ENCODE data around the gene ATP11A.

ATP11A gene

DNA sequence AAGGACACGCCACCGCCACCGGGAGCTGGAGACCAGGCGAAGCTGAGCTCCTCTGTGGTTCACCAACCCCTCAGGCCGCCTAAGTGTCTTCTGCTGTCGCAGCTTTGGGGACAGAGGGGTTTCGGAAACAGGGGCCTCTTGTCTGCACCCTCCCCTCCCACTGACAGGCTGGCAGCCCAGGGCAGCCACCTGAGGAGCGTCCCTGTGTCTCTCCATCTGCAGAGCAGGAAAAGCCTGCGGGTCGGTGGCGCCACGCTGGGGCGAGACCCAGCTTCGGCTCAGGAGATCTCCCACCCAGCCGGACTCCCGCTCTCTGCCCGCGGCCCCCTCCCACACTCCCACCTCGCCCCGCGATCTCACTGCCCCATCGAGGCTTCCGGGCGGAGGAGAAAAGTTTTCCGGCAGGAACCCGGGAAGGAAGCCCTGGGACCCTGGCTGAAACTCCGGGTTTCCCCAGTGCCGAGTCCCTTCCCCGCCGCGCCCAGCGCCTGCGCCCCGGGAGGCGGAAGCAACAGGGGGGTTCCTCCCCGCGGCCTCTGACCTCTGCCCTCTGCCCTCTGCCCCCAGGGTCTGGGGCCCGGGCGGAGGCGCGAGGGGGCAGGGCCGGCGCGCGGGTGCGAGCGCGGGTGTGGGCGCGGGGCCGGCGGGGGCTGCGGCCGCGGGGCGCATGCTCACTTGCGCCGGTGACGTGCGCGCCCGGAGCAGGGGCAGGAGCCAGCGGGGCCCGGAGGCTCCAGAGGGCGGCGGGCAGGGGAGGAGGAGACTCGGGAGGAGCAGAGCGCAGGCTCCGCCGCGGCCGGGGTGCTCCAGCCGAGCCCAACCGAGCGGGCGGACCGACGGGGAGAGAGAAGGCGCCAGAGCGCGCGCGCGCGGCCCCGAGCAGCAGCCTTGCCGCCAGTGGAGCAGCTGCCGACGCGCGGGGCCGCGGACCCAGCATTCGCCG, at the start of gene ATP11A:
TSS of gene ATP11A (plus strand) at position 736 of the 943 bp plus-strand sequence. CDS start 379 bp downstream, outside the sequence.
- peaks cover 20% of the 10 kb centered on the region; the same call in 1 of the 2 replicates for H3K4me1 ChIP-seq (ENCODE audit: insufficient read depth, low read length)
- peak within 1 kb of the TSS; percentile 76 for H3K9ac ChIP-seq (ENCODE audit: low read depth, low read length)
- H3K9me3 ChIP-seq (ENCODE audit: control insufficient read depth, insufficient read depth, low read length) = no peaks in the 10 kb centered on the region
- no peaks in the 10 kb centered on the region for H3K36me3 ChIP-seq (ENCODE audit: insufficient read depth, low read length)

DNA sequence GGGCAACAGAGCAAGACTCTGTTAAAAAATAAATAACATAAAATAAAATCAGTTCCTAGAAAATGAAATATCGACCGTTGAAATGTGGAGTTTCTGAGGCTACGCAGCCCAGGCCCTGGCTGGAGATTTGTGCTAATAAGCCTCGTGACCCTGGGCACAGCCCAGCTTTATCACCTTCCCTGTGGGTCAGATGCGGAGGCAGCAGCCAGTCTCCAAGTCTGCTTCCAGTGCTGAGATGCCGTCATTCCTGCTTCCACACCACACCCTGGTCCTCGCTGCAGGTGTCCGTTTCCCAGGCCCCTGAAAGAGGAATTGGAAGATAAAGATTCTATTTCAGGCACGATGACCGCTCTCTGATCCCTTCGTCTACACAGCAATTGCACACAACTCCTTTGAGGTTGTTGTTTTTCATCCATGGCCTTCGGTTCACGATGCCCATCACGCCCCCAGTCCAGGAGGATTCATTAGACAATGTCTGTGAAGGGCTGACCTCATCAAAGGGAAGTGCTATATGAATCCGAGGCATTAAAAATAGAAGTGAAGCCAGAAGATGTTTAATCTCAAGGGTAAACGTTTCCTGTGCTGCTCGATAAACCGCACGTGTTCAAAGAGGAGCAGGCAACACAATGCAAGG, 48.3 kb upstream of the ATP11A start:
- H3K4me1 ChIP-seq (ENCODE audit: insufficient read depth, low read length) = peaks cover 6% of the 10 kb centered on the region; the same call in 1 of the 2 replicates

GRCh38 chr13:112642090-112642460, 47.8 kb upstream of the ATP11A start:
- H3K9ac ChIP-seq (ENCODE audit: low read depth, low read length) = no peak overlapping the region
- no peaks in the 10 kb centered on the region for H3K9me3 ChIP-seq (ENCODE audit: control insufficient read depth, insufficient read depth, low read length)
- H3K4me1 ChIP-seq (ENCODE audit: insufficient read depth, low read length) = peaks cover 1% of the 10 kb centered on the region; the same call in 1 of the 2 replicates
- no peaks in the 10 kb centered on the region for H3K36me3 ChIP-seq (ENCODE audit: insufficient read depth, low read length)

More for the DNA sequence above, 48.3 kb upstream of the ATP11A start:
- H3K36me3 ChIP-seq (ENCODE audit: insufficient read depth, low read length) = no peaks in the 10 kb centered on the region
- H3K9me3 ChIP-seq (ENCODE audit: control insufficient read depth, insufficient read depth, low read length) = no peaks in the 10 kb centered on the region
- H3K9ac ChIP-seq (ENCODE audit: low read depth, low read length) = no peak overlapping the region

DNA sequence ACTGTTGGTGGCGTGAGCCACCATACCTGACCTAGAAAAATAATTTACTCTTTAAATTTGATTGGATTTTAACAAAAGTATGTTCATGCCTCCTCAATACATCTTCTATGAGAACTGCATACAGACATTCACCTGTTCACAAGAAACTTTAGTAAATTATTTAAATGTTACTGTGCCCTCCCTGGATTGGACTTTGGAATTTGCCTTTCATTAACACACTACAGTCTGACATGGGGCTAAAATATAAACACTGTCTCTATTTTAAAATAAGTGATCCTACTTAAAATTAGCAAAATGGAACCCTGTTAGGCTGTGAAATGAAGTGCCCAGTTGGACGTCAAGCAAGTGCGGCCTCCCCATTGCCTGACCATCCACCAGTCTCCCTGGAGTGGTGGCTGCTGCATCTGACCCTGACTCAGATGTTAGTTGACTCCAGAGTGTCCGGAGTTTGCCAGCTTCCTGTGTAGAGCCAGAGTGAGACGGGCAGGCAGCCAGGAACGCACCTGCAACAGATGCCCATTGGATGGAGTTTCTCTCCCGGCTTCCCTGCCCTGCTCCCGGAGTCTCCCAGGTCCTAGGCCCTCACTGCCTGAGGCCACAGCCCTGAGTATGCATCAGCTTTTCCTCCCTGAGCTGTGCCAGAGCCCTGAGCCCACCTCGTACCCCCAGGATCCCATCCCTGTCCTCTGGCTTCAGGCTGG, 45.9 kb upstream of the ATP11A start:
- Histone ChIP-seq H3K4me1 (ENCODE audit: insufficient read depth, low read length) (no peaks in the 10 kb centered on the region), H3K36me3 (ENCODE audit: insufficient read depth, low read length) (no peaks in the 10 kb centered on the region), H3K9me3 (ENCODE audit: control insufficient read depth, insufficient read depth, low read length) (no peaks in the 10 kb centered on the region), H3K9ac (ENCODE audit: low read depth, low read length) (no peak overlapping the region)

DNA sequence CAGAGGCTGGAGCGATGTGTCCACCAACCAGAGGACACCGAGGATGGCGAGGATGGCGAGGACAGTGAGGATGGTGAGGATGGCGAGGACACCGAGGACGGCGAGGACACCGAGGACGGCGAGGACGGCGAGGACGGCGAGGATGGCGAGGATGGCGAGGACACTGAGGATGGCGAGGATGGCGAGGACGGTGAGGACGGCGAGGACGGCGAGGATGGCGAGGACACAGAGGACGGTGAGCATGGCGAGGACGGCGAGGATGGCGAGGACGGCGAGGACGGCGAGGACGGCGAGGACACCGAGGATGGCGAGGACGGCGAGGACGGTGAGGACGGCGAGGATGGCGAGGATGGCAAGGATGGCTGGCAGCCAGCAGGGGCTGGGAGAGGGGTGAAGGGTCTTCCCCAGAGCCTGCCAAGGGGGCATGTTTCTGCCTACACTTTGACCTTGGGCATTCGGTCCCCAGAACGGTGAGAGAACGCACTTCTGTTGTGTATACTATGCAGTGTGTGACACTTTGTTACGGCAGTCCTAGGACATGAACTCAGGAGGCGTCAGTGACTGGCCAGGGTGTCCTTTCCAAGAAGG, 44.4 kb upstream of the ATP11A start:
- H3K9me3 ChIP-seq (ENCODE audit: control insufficient read depth, insufficient read depth, low read length) = no peaks in the 10 kb centered on the region
- no peaks in the 10 kb centered on the region for H3K36me3 ChIP-seq (ENCODE audit: insufficient read depth, low read length)
- H3K9ac ChIP-seq (ENCODE audit: low read depth, low read length) = no peak overlapping the region
- H3K4me1 ChIP-seq (ENCODE audit: insufficient read depth, low read length) = no peaks in the 10 kb centered on the region

DNA sequence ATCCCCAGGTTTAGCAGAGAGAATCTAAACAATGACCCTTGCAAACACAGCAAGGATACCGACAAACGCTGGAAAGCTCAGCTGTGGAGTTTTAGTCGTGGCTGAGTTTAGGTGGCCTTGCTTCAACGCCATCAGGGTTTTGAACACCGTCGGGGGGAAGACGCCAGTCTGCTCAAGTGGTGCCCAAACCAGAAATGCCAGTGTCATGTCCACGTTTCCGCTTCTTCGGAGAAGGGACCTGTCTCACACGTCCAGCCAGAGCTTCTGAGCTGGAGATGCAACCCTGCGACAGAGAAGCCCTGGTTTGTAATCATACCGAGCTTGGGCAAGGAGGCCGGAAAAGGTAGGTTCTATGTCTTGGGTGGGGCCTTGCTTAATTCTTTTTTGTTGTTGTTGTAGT, 42.6 kb upstream of the ATP11A start:
- Histone ChIP-seq H3K9me3 (ENCODE audit: control insufficient read depth, insufficient read depth, low read length) (no peaks in the 10 kb centered on the region), H3K4me1 (ENCODE audit: insufficient read depth, low read length) (no peaks in the 10 kb centered on the region), H3K9ac (ENCODE audit: low read depth, low read length) (no peak overlapping the region), H3K36me3 (ENCODE audit: insufficient read depth, low read length) (no peaks in the 10 kb centered on the region)

- Histone ChIP-seq H3K4me1 (ENCODE audit: insufficient read depth, low read length) (no peaks in the 10 kb centered on the region; the same call in 1 of the 2 replicates), H3K9me3 (ENCODE audit: control insufficient read depth, insufficient read depth, low read length) (no peaks in the 10 kb centered on the region), H3K36me3 (ENCODE audit: insufficient read depth, low read length) (no peaks in the 10 kb centered on the region), H3K9ac (ENCODE audit: low read depth, low read length) (no peak overlapping the region)
Measured at GRCh38 chr13:112648101-112648500, 41.7 kb upstream of the ATP11A start.

DNA sequence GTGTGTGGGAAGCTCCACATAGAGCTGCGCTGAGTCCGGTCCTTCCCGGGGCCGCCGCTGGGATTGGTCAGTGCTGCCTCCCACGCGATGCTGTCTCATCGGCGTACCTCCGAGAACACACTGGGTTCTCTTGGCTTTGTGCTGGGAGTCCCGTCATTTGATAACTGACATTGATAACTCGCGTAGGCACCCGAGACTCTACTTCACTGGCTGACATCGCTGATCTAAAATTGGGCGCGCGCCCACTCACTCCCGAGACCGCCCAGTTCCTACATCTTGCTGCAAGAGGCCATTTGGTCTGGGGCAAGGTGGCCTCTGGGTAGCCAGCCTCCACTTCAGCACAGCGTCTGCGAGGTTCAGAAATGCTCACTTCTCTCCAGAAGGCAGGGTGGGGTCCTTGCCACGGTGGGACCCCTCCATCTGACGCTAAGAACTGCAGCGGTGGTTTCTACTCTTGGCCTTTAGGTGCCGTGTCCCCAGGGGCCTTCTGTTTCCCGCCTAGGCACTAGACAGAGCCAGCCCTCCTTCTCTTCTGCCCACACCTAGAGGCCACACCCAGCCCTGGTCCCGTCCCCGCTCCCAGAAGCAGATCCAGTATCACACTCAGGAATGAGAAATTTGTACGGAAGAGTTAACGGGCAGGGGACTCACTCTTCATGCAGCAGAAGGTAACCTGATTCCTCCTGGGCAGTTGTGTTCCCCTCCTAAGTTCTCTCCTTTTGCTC, 40.7 kb upstream of the ATP11A start:
- no peaks in the 10 kb centered on the region for H3K36me3 ChIP-seq (ENCODE audit: insufficient read depth, low read length)
- H3K9ac ChIP-seq (ENCODE audit: low read depth, low read length) = no peak overlapping the region

DNA sequence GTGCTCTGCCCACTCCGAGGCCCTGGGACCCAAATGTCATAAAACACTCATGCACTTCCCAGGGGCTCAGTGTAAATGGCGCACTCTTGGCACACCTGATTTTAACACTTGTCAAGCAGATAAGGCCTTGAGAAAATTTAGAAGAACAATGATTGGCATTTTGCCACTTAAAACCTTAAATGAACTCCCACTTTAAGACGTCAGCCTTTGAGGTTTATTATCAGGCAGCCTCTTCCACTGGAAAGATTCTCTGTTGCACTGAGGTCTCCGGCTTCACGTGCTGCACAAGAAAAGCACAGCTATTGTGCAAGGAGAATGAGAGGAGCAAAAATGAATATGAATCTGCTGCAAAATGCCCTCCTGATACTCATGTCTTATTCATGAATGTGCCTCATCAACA, 38.5 kb upstream of the ATP11A start:
- no peaks in the 10 kb centered on the region for H3K36me3 ChIP-seq (ENCODE audit: insufficient read depth, low read length)

More for the DNA sequence above, 40.7 kb upstream of the ATP11A start:
- H3K9me3 ChIP-seq (ENCODE audit: control insufficient read depth, insufficient read depth, low read length) = no peaks in the 10 kb centered on the region
- H3K4me1 ChIP-seq (ENCODE audit: insufficient read depth, low read length) = no peaks in the 10 kb centered on the region; the same call in 1 of the 2 replicates

GRCh38 chr13:112651750-112652511, 37.9 kb upstream of the ATP11A start:
- no peaks in the 10 kb centered on the region for H3K9me3 ChIP-seq (ENCODE audit: control insufficient read depth, insufficient read depth, low read length)
- H3K36me3 ChIP-seq (ENCODE audit: insufficient read depth, low read length) = no peaks in the 10 kb centered on the region
- no peaks in the 10 kb centered on the region; the same call in 1 of the 2 replicates for H3K4me1 ChIP-seq (ENCODE audit: insufficient read depth, low read length)
- no peak overlapping the region for H3K9ac ChIP-seq (ENCODE audit: low read depth, low read length)

More for the DNA sequence above, 38.5 kb upstream of the ATP11A start:
- Histone ChIP-seq H3K9me3 (ENCODE audit: control insufficient read depth, insufficient read depth, low read length) (no peaks in the 10 kb centered on the region), H3K4me1 (ENCODE audit: insufficient read depth, low read length) (no peaks in the 10 kb centered on the region; the same call in 1 of the 2 replicates), H3K9ac (ENCODE audit: low read depth, low read length) (no peak overlapping the region)

DNA sequence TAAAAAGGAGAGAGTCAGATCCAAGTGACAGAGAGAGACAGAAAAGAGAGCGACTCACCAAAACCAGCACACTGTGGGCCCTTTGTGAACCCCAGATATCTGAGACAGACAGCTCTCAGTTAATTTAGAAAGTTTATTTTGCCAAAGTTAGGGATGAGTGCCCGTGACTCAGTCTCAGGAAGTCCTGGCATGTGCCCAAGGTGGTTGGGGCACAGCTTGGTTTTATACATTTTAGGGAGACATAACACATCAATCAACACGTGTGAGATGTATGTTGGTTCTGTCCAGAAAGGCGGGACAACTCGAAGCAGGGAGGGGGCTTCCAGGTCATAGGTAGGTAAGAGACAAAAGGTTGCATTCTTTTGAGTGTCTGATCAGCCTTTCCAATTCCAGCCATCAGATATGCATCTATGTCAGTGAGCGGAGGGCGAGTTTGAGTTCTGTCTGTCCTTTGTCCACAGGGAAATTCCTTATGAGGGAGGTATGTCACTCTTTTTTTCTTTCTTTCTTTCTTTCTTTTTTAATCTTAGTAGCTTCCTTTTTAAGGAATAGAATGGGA, 37.2 kb upstream of the ATP11A start:
- Histone ChIP-seq H3K9ac (ENCODE audit: low read depth, low read length) (no peak overlapping the region), H3K4me1 (ENCODE audit: insufficient read depth, low read length) (no peaks in the 10 kb centered on the region; the same call in 1 of the 2 replicates), H3K9me3 (ENCODE audit: control insufficient read depth, insufficient read depth, low read length) (no peaks in the 10 kb centered on the region), H3K36me3 (ENCODE audit: insufficient read depth, low read length) (no peaks in the 10 kb centered on the region)

- peaks cover 2% of the 10 kb centered on the region; the same call in 1 of the 2 replicates for H3K4me1 ChIP-seq (ENCODE audit: insufficient read depth, low read length)
Measured at GRCh38 chr13:112653071-112653470, 36.8 kb upstream of the ATP11A start.

DNA sequence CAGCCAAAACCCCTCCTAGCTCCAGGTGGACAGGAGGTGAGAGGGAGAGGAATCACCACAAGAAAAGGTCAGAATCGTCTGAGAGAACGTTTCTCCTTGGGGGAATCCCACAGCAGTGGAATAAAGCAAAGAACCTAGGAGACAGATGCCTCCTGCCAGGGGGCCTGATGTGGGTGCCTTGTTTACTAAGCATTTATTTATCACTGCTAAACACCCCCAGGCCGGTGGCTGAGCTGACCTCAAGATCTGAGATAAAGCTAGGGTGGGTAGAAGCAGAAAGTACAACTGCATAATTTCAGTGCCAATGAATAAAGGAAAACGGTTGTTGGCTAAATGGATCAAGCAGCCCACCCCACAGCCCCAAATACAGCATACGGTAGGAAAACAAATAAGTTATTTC, 33.9 kb upstream of the ATP11A start:
- no peaks in the 10 kb centered on the region for H3K9me3 ChIP-seq (ENCODE audit: control insufficient read depth, insufficient read depth, low read length)
- peaks cover 7% of the 10 kb centered on the region; the same call in 1 of the 2 replicates for H3K4me1 ChIP-seq (ENCODE audit: insufficient read depth, low read length)
- no peaks in the 10 kb centered on the region for H3K36me3 ChIP-seq (ENCODE audit: insufficient read depth, low read length)
- no peak overlapping the region for H3K9ac ChIP-seq (ENCODE audit: low read depth, low read length)

More at GRCh38 chr13:112653071-112653470, 36.8 kb upstream of the ATP11A start:
- Histone ChIP-seq H3K36me3 (ENCODE audit: insufficient read depth, low read length) (no peaks in the 10 kb centered on the region), H3K9ac (ENCODE audit: low read depth, low read length) (no peak overlapping the region), H3K9me3 (ENCODE audit: control insufficient read depth, insufficient read depth, low read length) (no peaks in the 10 kb centered on the region)

Measured in ES-I3 (cell line).